ENCODE measurements around the gene PLAAT1.

PLAAT1 gene

GRCh38 chr3:193253986-193254660, 13.1 kb downstream of the PLAAT1 start:
- DNase-seq (ENCODE audit: low read depth in 2 of 2), result no peak

GRCh38 chr3:193261970-193262369, 20.9 kb downstream of the PLAAT1 start:
- DNase-seq (ENCODE audit: low read depth in 2 of 2), result no peak

GRCh38 chr3:193262707-193263106, 21.7 kb downstream of the PLAAT1 start:
- DNase-seq (ENCODE audit: low read depth in 2 of 2), result no peak

- DNase-seq (ENCODE audit: low read depth in 2 of 2), result no peak
These were observed 28.5 kb downstream of the PLAAT1 start for GRCh38 chr3:193269343-193270028.

- no peak for DNase-seq (ENCODE audit: low read depth in 2 of 2)
These were observed 29.4 kb downstream of the PLAAT1 start for GRCh38 chr3:193270451-193270850.

GRCh38 chr3:193271101-193271840, 30.2 kb downstream of the PLAAT1 start:
- no peak for DNase-seq (ENCODE audit: low read depth in 2 of 2)

- DNase-seq (ENCODE audit: low read depth in 2 of 2), result no peak
These were observed 51.4 kb downstream of the PLAAT1 start for GRCh38 chr3:193292386-193292785.

- DNase-seq (ENCODE audit: low read depth in 2 of 2), result no peak
These were observed 55.0 kb downstream of the PLAAT1 start for GRCh38 chr3:193295985-193296384.

GRCh38 chr3:193297421-193297820, 56.4 kb downstream of the PLAAT1 start:
- no peak for DNase-seq (ENCODE audit: low read depth in 2 of 2)

GRCh38 chr3:193301433-193301832, 60.4 kb downstream of the PLAAT1 start:
- no peak for DNase-seq (ENCODE audit: low read depth in 2 of 2)

GRCh38 chr3:193305356-193305755, 64.3 kb downstream of the PLAAT1 start:
- DNase-seq (ENCODE audit: low read depth in 2 of 2), result no peak

GRCh38 chr3:193310914-193311723, 70.1 kb downstream of the PLAAT1 start:
- no peak for DNase-seq (ENCODE audit: low read depth in 2 of 2)

GRCh38 chr3:193313061-193313958, 72.3 kb downstream of the PLAAT1 start:
- DNase-seq (ENCODE audit: low read depth in 2 of 2), result no peak

GRCh38 chr3:193314161-193314560, 73.1 kb downstream of the PLAAT1 start:
- no peak for DNase-seq (ENCODE audit: low read depth in 2 of 2)

GRCh38 chr3:193317682-193318300, 76.8 kb downstream of the PLAAT1 start:
- DNase-seq (ENCODE audit: low read depth in 2 of 2), result no peak

Measured in stimulated activated CD8-positive, alpha-beta memory T cell treated with anti-CD3 and anti-CD28 coated beads, Interleukin-2, amount 100 ng/mL, for 48 hours (primary cell).